SH-SY5Y (cell line): ENCODE data around the gene DQX1.

Experiments
- GATA2 ChIP-seq: IDR thresholded peaks from 2 replicates; pipeline ENCODE4 v1.6.1; 2011; ENCODE audit warnings: mild to moderate bottlenecking, low read depth, low read length
- GATA3 ChIP-seq: IDR thresholded peaks from 2 replicates; pipeline ENCODE4 v1.6.1; 2011; ENCODE audit warnings: low read depth, mild to moderate bottlenecking, low read length, moderate library complexity

Gene DQX1

DNA sequence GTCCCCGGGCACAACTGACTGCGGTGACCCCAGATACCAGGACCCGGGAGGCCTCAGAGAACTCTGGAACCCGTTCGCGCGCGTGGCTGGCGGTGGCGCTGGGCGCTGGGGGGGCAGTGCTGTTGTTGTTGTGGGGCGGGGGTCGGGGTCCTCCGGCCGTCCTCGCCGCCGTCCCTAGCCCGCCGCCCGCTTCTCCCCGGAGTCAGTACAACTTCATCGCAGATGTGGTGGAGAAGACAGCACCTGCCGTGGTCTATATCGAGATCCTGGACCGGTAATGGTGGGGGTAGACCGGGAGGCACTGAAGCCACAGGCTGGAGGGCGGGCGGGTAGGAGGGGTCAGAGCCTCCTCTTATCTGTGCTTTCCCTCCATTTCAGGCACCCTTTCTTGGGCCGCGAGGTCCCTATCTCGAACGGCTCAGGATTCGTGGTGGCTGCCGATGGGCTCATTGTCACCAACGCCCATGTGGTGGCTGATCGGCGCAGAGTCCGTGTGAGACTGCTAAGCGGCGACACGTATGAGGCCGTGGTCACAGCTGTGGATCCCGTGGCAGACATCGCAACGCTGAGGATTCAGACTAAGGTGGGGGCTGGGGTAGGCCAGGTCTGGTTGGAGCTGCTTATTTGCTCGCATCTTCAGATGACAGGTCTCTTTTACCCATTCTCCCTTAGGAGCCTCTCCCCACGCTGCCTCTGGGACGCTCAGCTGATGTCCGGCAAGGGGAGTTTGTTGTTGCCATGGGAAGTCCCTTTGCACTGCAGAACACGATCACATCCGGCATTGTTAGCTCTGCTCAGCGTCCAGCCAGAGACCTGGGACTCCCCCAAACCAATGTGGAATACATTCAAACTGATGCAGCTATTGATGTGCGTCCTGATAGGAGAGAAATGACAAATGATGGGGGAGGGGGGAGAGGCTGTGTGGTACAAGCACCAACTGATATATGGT lies 4.5 kb upstream of the DQX1 start:
- TF ChIP-seq GATA3, result no peak
- TF ChIP-seq GATA2, result peak; percentile 4; the same call in 1 of the 2 replicates

GRCh38 chr2:74529357-74530238 lies 3.6 kb upstream of the DQX1 start, which contains the start of the genes AUP1 and HTRA2:
Gene AUP1, minus strand, starts transcription at chr2:74529706. Its CDS starts 77 bp downstream, at chr2:74529629.
Gene HTRA2, plus strand, starts transcription at chr2:74529933. Its CDS starts 74 bp downstream, at chr2:74530007.
- TF ChIP-seq GATA3, result no peak
- TF ChIP-seq GATA2, result 0 out of 2 replicates have a peak, but pooled peaks have one; percentile 7

DNA sequence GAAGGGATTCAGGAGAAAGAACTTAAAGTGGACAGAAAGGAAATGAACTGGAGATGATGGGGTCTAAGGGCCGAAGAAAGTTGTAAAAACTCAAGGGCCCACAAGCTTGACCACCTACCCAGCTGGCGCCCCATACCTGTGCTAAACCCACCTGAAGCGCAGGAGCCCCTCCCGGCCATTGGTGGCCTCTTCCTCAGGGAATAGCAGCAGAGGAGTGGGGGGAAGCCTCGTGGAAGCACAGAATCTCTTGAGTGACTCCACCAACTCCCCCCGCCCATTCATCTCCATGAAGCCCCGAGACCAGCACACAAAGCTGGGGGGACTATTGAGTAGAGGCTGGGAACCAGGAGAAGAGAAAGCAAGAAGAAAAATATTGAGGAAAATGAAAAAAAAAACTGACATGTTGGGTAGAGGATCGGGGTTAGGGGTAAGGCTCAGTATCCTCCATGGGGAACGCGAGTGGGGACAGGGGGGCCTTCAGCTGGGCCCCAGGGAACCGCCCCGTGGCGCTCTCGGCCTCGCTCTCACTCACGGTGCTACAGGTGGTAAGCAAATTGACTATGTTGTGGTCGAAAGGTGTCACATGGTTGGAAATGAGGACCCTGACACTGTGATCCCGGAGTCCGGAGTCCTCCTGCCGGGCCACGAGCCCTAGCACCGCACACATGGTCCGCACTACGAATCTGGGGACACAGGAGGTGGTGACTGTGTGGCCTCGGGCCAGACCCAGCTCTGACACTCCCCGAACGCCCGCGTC lies 2.7 kb upstream of the DQX1 start:
- TF ChIP-seq GATA3, result no peak
- TF ChIP-seq GATA2, result no peak

DNA sequence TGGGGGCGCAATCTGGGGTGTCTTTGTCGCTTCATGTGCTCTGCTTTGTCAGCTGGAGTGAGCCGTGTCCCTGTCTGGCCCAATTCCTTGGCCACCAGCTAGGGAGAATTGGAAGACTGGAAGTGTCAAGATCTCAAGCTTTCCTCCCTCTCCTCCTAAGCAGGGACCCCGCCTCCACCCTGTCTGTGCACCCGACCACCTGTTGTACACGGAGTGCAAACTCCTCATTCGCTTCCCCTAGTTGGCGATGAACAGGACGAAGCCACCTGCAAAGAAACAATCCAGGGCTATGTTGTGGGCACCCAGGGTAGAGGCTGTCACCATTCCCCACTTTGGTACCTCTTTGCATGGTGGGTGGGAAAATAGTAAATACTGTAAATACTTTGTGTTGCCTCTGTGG lies 1.7 kb upstream of the DQX1 start:
- TF ChIP-seq GATA2 (no peak), GATA3 (no peak)

GRCh38 chr2:74526649-74527230 lies 709 bp upstream of the DQX1 start:
- TF ChIP-seq GATA3 (no peak), GATA2 (no peak)

GRCh38 chr2:74524955-74525716 lies 895 bp downstream of the DQX1 start:
- TF ChIP-seq GATA2 (no peak), GATA3 (no peak)

GRCh38 chr2:74524005-74524404 lies 2.0 kb downstream of the DQX1 start:
- TF ChIP-seq GATA2 (no peak), GATA3 (no peak)

DNA sequence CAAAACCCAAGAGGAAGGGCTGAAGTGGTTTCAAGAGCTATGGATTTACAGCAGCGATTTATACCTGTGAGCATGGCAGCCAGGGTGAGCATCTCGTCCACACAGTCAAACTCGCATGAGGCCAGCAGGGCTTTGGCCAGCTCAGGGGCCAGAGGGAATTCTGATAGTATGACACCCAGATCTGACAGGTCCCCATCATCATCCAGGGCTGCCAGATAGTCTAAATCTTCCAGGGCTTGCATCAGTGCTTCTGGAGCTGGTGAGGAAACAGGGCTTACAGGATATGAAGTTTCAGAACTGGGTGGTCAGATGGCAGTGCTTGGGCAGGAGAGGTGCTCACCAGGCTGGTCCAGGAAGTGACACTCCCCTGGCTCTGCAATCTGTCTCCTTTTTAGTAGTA lies 3.5 kb downstream of the DQX1 start:
- no peak for TF ChIP-seq GATA2
- no peak for TF ChIP-seq GATA3

- no peak for TF ChIP-seq GATA2
- TF ChIP-seq GATA3, result no peak
These were observed 9.4 kb downstream of the DQX1 start for GRCh38 chr2:74516650-74517049.

DNA sequence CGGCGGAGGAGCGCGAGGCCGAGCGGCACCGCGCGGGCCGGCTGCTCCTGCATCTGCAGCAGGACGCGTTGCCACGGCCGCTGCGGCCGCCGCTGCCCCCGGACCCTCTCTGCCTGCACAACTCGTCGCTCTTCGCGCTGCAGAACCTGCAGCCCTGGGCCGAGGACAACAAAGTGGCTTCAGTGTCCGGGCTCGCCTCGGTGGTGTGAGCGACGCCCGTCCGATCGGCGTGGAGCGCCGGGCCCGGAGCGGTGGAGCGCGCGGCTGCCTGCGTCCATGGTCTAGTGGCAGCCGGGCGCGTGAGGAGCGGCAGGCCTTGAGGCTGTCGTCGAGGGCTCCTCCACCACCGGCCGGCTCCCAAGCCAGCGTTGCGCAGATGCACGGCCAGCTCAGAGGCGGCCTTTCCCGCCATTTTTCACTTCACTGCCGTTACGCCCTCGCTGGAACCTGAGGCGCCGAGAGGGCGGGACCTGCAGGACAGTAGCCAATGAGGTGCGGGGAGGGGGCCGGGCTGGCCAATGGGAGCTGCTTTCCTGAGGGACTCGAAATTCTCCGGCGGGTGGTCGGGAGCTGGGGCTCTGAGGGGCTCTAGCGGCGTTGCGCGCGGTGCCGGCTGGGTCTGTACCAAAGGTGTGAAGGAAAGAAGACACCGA lies 9.9 kb downstream of the DQX1 start:
- TF ChIP-seq GATA3 (no peak), GATA2 (no peak)

GRCh38 chr2:74515271-74515980 lies 10.6 kb downstream of the DQX1 start:
- TF ChIP-seq GATA2 (no peak), GATA3 (no peak)

DNA sequence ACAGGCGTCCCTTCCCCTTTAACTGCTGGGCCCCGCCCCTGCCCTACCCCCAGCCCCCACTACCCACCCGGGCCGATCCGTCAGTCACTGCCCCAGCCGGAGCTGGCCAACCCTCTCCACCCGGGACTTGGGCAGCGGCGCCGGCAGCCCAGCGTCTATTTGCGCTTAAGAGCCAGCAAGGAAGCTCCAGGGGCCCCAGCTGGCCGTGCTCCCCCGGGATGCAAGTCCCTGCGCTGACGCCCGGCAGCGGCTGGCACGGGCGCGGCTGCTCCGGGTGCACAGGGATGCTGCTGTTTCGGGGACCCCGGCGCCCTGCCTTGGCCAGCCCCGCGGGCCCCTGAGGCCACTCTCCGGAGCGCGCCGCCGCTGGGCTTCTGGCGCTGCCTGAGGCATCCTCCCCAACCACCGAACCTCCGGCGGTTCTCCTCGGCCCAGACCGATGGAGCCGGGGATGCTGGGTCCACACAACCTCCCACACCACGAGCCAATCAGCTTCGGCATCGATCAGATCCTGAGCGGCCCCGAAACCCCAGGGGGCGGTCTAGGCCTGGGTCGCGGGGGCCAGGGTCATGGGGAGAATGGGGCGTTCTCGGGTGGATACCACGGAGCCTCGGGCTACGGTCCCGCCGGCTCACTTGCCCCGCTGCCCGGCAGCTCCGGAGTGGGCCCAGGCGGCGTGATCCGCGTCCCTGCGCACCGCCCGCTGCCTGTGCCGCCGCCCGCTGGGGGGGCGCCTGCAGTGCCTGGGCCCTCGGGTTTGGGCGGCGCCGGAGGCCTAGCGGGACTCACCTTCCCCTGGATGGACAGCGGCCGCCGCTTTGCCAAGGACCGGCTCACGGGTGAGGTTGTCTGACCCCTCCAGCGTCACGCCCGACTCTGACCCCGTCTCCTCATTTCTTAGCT lies 11.4 kb downstream of the DQX1 start, which contains the start of gene TLX2:
Gene TLX2 (plus strand): TSS at position 83 of the 903 bp plus-strand sequence. CDS start 357 bp downstream, at position 440.
- TF ChIP-seq GATA3 (no peak), GATA2 (no peak; the same call in 1 of the 2 replicates)
